GM12891 (cell line): ENCODE results near the gene PCSK7.

Source experiments
- POLR2A ChIP-seq: IDR thresholded peaks from 2 replicates; pipeline ENCODE4 v1.6.1; 2011; ENCODE audit warnings: low read depth, low read length, control low read depth
- POLR2AphosphoS5 ChIP-seq: IDR thresholded peaks from 2 replicates; pipeline ENCODE4 v1.6.1; 2011; ENCODE audit warnings: low read depth, low read length, control low read depth
- TAF1 ChIP-seq: IDR thresholded peaks from 2 replicates; pipeline ENCODE4 v1.6.1; 2011; ENCODE audit warnings: low read depth, low read length, control low read depth

- no peak for TF ChIP-seq POLR2AphosphoS5
- no peak for TF ChIP-seq TAF1
- no peak for TF ChIP-seq POLR2A
Measured at GRCh38 chr11:117205211-117205818, 26.6 kb downstream of the PCSK7 start.
